T-helper 1 cell treated with Interleukin-12 subunit alpha and Interleukin-12 subunit beta and Interleukin-4 antibody, amounts not matched to agents 30 ng/mL and 1 ng/mL, for 36 hours (primary cell): ENCODE data around the gene C1orf216. TPM values are rescaled to one million over a fixed set of nuclear protein-coding genes. Genes with fewer than 3 reads are reported as not detected.
"Not testable (repeated sequence)": the region's sequence is repeated elsewhere in the genome, so short reads cannot be mapped to it uniquely, and the experiment has no call there.

Experiments
- intact Hi-C: fragments of 100-400 bp; cut with micrococcal nuclease; formaldehyde crosslinking; loops from one replicate; pipeline ENCODE4 v1.15.1; 2024
- total RNA-seq: library from RNA; stranded (reverse); gene quantifications from 2 replicates; pipeline ENCODE4 v1.2.3, GENCODE V29; 2022

Gene C1orf216, protein sequence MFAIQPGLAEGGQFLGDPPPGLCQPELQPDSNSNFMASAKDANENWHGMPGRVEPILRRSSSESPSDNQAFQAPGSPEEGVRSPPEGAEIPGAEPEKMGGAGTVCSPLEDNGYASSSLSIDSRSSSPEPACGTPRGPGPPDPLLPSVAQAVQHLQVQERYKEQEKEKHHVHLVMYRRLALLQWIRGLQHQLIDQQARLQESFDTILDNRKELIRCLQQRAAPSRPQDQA
- 17.6 and 20.8 TPM in 2 replicates for total RNA-seq

DNA sequence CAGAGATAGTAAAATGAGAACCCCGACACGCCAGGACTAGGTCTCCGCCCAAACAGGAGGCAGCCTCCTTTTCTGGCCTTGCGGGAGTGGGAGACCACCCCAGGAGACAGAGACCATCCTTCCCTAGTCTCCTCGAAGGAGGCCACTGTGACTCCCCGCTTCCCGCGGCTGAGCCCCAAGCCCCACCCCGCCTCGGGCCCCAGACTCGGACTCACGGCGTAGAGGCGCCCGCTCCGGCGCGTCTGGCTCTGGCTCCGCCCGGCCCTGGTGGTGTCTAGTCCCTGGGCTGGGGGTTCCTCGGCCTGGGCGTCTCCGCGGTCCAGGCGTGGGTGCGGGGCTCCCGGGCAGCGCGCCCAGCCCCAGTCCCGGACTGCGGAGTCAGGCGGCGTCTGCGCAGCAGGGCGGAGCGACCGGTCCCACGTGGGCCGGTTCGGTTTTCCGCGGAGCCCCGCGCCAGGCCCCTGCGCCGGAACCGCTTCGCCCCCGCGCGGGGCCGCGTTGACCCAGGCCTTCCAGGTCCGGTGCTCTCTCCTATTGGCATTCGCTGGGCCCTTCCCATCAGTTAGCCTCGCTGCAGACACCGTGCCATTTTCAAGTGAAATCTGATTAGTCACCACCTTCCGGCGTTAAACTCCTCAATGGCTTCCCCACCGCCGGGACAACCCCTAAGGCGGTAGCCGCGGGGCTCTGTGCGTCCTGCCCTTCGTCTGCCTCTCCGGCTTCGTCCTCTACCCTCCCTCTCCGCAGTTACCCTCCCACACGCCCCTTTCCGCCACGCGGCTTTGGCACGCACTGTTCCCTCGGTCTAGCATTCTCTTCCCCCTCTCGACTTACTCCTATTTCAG, at the start of gene C1orf216:
TSS of gene C1orf216 (minus strand) at position 393 of the 845 bp plus-strand sequence. CDS start 2,563 bp downstream, outside the sequence.
- intact Hi-C loops = loop anchor here (1.0 to 2.0 kb wide), 4 partner anchors 51 to 267 kb away; partner anchors contain the start of genes AGO3, CLSPN and PSMB2

DNA sequence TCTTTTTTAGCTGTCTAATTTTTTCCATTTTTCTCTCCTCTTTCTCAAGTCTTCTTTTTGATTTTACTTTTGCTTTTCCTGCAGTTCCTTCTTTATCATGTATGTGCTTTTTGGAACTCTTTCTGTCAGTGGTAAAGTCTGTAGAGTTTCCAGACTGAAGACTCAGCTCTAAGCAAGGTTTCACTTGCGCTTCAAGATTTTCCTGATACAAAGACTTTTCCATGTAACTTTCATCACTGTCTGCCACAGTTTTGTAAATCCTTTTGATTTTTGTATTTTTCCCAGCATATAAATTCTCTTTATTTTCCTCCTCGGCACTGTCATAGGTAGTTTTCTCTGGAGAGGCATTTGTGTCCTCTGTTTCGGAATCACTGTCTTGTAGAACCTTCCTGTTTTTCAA, 45.6 kb upstream of the C1orf216 start:
- intact Hi-C loops = no loop called here

DNA sequence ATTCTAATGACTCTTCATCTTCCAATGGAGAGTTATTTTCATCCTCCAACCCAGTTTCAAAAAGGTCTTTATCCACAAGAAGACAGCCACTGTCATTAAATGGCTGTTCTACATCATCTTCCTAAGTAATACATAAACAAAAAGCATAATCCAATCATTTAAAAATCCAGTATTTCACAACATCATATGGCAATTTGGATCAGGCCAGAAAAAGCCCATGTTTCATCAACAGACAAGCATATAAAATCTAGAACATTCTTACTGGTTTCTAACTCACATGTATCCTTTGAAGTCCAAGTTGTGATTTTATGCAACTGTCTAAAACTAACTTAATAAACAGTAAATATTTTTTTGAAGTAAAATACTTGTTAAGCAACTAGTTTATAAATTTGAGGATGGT, 44.5 kb upstream of the C1orf216 start:
- intact Hi-C loops = no loop called here

DNA sequence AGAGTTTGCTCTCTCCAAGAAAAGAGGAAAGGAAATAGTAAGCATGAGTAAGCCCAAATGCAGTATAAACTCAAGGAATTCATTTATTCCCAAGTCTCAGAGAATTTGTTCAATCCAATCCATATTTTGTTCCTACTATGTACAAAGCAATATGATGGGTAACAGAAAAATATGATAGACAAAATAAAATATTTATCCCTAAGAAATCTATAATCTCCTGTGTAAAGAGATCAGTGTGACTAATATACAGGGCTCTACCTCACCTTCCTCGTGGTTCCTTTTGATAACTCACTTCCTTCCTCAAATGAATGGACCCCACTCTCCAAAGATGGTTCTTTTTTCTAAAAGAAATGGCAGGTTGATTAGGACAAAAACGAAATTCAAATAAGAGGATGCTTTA, 43.5 kb upstream of the C1orf216 start:
- intact Hi-C loops = no loop called here

DNA sequence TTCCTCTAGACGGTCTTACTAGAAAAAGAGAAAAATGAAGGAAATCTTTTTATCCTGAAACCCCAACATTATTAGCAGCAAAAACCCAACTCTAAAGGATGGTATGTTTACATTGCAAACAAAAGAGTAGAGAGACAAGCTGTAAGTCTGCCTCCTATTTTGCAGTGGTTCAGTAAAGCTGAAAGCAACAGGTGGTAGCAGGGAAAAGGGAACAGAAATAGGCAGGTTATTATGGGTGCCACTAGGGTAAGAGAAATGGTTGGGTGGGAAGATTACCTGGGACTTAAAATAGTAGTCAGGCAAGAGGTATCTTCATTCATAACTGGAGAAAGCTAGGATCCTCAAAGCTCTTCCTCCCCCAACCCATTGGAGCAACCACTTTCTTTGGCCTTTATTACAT, 37.4 kb upstream of the C1orf216 start:
- intact Hi-C loops = no loop called here

DNA sequence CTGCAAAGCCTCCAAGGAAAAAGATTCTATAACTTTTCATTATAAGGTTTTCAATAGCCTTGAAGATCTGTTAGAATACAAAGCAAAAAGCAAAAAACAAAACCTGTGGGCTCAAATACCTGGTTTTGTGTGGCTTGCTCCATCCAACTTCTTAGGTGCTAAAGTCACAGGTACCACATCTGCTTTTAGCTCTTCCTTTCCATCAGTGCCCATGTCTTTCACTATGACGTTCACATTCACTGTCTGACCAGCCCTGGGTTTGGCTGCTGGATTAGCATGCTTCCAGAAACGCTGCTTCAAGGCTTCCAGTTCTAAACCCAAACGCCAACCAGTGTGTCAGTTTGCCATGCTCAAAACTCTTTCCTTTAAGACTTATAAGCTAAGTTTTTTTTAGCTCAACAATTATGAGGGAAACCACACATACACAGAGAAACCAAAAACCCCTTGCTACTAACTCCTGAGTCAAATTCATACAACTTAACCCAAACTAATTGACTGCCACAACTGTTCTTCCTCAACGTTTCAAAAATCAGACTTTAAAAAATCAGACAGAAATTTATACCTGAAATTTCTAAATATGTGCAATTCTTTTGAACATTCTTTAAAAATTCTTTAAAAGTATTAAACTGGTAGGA, 35.1 kb upstream of the C1orf216 start:
- intact Hi-C loops = no loop called here

DNA sequence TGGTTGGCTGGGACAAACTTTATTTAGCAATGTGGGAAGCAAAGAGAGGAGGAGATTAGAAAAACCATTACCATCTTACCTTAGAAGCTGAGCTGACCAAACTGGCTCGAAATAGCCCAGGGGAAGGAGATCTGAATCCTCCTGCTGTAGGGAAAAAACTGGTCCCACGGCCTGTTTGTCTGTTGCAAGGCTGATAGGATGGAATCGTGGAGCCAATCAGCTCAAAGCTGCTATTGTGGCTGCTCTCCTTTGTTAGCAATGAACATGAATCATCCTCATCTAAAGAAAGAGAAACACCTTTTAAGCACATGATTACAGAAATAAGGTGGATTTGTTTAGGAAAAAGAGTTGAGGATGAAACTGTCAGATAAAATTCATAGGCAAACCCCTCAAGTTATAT, 29.6 kb upstream of the C1orf216 start:
- intact Hi-C loops = no loop called here

DNA sequence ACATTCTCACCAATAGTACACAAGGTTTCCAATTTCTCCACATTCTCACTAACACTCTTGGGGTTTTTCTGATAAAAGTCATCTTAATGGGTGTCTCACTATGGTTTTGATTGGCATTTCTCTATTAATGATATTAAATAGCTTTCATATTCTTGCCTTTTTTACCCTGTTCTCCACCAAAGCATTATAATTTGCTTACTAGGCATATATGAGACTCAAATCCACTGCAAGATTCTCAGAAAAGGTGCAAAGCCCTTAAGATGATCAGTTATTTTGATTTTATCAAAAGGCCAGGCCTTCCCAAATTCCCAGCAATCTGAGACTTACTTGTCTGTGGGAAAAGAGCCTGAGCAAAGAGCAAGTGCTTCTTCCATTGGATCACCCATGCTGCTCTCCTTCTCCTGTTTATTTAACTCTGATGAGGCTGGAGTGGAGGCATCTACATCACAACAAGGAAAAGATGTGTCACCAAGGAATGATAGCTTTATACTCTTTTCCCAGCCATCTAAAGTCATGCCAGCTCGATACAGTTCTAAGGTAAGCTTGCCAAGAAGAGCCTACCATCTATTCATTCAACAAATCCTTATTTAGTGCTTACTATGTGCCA, 26.5 kb upstream of the C1orf216 start:
- intact Hi-C loops = no loop called here

DNA sequence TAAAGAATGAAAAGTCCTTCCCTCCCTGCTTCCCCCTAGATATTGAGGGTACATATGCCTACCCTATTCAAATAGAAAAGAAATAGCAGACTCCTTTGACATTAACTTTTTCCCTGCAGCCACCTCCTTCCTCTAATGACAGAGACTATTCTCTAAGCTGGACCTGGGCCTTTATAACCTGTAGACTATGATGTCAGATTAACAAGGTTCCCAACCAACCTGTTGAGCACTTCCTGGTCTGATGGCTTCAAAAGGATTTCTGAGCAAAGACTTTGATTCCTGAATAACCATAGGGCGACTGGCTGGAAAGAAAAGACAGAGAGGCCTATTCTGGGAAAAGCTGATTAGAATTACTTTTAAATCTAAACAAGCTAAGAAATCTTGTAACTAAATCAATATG, 18.4 kb upstream of the C1orf216 start:
- intact Hi-C loops = no loop called here

DNA sequence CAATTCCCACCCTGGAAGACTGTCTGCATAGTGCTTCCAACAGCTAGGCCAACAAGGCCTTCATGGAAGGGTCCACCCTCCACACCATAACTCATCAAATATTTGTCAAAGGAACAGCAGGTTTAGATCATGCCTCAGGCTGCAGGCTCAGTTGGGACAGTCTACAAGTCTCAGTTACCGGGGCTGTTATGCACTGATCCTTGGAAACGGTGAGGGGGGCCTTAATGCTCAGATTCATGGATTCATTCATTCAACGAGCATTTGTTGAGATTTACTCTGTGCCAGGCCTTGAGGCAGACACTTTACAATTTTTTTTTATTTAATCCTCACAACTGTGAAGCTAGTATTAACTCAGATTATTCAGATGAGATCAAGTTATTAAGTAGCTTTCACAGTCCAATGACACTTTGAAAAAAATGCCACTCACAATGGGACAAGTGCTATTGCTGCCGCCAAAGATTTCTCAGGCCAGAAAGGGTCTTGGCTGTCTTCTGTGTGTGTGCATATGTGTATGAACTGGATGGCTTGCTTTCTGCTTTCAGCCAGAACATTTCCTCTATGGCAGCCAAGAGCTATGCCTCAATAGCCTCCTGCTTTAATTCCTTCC, 8.9 kb upstream of the C1orf216 start:
- intact Hi-C loops = loop anchor here (1.0 kb wide), 5 partner anchors 12 to 875 kb away; no protein-coding TSS in a partner anchor

DNA sequence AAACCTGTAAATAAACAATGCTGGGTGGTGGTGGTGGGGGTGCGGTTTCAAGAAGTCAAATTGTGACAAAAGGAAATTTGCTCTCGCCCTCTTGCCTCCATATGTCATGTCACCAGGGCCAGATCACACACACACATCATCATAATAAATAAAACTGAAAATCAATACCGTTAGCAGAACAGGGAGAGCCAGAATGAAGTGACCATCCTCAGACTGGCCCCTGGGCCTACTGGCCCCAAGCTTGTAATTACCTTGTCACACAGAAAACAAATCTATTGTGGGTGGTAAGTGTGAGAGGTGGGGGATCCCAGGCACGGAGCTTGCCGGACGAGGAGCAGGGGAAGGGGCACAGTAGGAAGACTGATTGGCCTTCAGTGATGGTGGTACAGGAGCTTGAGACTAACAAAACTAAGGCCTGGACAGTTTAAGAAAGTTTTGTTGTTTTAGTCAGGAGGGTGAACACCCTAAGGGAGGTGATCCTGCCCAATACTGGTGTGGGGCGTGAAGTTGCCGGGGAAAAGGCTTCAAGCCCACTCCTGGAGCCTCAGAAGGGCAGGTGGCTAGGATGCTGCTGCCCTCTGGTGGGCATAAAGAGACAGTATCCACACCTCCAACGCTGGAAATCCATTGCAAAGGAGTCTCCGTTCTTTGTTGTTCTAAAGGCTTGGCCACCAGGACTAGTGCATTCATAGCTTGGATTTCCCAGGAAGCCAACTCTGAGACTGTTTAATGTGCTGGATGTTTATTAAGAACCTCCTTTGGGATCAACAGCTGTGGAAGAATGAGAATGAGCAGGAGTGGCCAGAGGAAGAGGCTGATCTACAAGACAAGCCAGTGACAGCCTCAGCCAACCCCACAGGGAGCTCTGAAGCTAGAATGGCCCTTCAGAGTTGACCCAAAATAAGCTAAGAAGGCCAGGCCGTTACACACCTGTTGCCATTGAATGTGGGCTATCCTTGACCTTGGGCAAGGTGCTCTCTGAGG, 8.1 kb upstream of the C1orf216 start:
- intact Hi-C loops = loop anchor here (1.0 kb wide), 5 partner anchors 11 to 874 kb away; no protein-coding TSS in a partner anchor

DNA sequence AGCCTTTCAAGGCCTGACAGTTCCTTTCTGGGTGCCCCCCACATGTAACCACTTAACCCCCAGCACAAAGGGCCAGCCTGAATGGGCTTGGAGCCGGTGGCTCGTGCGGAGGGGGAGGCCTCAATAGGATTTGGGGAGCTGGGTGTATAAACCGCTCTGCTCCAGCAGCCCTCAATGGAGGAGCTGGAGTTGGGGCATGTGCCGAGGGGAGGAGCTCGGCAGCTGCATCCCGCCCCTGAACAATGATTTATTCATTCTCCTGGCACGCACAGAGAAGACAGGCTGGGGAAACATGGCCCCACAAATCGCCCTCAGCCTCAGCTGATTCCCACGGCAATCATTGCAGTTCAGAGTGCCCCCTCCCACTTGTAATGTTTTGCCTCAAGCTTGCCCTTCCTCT, 6.9 kb upstream of the C1orf216 start:
- intact Hi-C loops = no loop called here

DNA sequence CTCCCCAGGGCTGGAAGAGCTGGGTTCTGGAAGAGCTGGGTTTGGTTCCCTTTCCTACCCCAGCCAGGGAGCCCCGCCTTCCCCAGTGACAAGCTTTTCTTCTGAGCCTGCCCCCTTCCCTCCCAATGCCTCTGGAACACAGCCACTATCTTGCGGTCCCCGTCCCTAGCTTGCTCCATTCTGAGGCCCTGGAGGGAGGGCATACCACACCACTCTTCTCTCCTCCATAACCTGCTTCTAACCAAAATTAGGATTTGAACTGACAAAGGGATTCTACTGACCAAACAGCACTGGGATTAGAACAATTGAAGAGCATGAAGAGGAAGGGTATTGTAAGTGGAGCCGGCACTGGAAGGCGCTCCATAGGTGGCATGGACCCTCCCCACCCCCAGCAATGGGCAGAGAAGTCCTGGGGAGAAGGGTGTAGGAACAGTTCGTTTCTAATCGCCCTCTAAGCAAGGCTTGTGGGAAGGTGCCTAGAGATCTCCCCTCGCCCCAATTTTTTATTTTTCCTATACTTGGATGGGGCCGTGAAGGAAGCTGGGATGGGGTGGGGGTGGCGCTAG, 690 bp downstream of the C1orf216 start:
- intact Hi-C loops = loop anchor here (1.0 to 2.0 kb wide), 3 partner anchors 51 to 267 kb away; partner anchors contain the start of genes AGO3 and CLSPN

DNA sequence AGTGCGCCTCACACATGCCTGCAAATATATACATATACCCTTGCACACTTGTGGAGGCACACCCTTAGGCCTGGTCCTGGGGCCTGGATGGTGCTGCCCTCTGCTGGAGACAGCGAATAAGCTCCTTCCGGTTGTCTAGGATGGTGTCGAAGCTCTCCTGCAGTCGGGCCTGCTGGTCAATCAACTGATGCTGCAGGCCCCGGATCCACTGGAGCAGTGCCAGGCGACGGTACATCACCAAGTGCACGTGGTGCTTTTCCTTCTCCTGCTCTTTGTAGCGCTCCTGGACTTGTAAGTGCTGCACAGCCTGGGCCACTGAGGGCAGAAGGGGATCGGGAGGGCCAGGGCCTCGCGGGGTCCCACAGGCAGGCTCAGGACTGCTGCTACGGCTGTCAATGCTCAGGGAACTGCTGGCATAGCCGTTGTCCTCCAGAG, 3.1 kb downstream of the C1orf216 start:
- intact Hi-C loops = loop anchor here (1.0 kb wide), 3 partner anchors 12 to 151 kb away; no protein-coding TSS in a partner anchor

DNA sequence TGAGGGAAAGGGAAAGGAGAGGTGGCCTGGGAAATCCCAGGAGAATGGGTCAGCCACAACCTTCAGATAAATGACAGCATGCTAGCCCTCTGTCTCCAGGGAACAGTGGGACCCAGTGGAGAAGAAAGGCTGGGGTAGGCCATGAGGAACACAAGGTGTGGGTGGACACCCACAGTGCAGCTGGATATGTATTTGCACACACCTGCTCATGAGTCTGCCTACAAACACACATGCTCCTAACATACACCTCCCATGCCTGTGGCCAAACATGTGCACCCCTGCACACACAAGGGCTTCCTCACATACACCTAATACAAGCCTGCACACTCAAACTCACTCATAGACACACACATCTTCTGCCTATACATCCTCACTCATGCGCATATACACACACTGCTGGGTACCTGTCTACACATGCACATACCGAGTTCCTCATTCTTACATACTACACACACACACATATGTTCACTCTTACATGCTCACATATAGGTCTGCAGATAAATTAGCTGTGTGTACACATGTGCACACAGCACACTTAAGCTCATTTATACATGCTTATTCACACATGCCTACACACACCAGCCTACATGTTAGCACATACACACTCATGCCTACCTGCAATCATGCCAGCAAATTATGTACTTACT, 3.6 kb downstream of the C1orf216 start:
- intact Hi-C loops = loop anchor here (1.0 kb wide), 3 partner anchors 12 to 151 kb away; no protein-coding TSS in a partner anchor

DNA sequence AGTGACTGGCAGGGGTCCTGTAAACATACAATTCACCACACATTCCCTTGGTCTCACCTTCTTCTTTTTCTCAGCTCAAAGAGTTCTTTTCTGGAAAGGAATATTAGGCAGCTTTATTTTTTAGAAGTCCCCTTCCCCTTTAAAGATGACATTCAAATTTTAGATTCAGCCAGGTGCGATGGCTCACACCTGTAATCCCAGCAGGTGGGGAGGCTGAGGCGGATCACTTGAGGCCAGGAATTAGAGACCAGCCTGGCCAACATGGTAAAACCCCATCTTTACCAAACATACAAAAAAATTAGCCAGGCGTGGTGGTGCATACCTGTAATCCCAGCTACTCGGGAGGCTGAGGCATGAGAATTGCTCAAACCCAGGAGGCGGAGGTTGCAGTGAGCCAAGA, 7.6 kb downstream of the C1orf216 start:
- intact Hi-C loops = not testable (repeated sequence)

DNA sequence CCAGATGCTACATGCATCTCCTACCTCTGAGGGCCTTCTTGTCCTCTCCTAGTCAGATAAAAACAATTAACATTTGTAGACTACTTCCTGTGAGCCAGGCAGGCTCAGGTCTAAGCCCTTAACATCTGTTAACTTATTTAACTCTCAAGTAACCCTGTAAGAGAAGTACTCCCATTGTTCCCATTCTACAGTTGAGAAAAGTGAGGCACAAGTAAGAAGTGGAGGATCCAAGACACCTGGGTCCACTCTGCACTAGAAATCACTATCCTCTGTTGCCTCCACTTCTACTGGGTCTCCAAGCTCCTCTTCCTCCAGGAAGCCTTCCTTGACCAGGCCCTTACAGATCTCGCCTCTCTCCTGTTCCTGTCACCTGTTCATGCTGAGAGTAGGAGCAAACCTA, 9.7 kb downstream of the C1orf216 start:
- intact Hi-C loops = no loop called here

DNA sequence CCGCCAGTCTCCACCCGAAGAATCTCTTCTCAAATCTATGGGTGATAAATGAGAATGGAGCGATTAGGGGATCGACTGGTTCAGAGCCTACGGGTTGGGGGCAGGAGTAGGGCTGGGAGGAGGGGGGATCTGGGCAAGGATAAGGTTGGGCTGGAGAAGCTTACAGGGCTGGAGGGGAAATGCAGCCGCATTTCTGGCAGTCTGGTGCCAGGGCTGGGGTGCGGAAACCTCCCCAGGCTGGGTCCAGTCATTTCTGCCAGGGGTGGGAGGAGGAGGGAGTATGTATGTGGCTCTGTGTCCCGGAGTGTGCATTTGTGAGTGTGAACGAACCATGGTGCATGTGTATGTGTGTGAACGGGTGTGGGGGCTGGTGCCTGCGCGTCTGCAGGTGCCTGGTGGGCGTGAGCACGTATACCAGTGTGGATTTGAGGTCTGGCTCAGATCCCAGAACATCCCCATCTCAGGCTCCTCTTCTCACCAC, 10.2 kb downstream of the C1orf216 start:
- intact Hi-C loops = no loop called here
